GM19025 (cell line): ENCODE measurements around the gene CDC14B.
"Not testable (repeated sequence)": the region's sequence is repeated elsewhere in the genome, so short reads cannot be mapped to it uniquely, and the experiment has no call there.

ENCODE experiments used
- ATAC-seq: cut with Tn5 transposase; IDR thresholded peaks from one replicate; pipeline ENCODE4 v1.9.1; 2021; ENCODE audit warnings: mild to moderate bottlenecking, low read depth, moderate library complexity; ENCODE audit not compliant: unreplicated experiment

The CDC14B gene

DNA sequence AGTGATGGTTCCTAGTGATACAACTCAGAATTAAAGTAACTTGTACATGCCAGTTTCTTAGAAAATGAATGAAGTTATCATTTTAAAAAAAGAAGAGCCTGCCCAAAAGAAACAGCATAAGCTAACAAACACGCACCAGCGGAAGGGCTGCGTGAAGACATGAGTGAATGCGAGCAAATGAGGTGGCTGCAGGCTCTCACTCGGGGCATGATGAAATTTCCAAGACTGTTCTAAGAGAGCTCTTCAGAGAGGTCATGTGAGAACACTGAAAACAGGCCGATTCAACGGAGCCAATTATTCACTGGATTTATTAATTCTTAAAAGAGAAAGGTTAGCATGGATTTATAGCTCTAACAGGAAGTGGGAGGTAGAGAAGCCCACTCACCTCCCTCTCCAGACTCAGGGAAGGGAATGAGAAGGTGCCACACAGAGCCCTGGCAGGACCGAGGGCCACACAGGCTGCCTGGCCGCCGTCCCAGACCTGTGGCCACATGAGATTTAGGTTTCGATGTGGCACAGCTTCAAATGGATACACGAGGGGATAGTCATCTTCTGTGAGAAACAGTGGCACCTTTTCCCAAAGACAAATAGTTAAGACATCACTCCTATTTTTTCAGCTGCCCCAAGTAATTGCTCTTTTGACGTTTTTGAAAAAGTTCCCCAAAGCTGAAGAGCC is 114.2 kb downstream of the CDC14B start:
- no peak for ATAC-seq

DNA sequence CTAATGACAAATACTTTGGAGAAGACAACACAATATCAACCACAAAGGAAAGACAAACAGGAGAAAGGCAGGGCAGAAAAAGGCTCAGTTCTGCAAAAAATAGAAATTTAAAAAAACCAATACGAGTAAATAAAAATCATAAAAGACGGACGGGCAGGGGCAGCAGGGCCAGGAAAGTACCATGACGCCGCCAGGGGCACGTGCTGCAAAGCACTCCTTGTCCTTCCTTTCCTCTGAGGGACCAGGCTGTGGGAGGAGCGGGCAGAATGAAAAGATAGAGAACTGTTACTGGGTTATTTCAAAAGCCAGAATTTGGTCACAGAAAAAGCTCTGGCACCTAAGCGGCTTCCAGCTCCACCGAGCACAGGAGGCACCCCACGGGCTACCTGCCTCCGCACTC is 115.7 kb downstream of the CDC14B start:
- ATAC-seq: no peak

- not testable (repeated sequence) for ATAC-seq
Observed at GRCh38 chr9:96503374-96503748, 116.3 kb downstream of the CDC14B start.

- no peak for ATAC-seq
Observed at GRCh38 chr9:96502539-96503373, 116.9 kb downstream of the CDC14B start.

- no peak for ATAC-seq
Observed at GRCh38 chr9:96501633-96502538, 117.8 kb downstream of the CDC14B start.

DNA sequence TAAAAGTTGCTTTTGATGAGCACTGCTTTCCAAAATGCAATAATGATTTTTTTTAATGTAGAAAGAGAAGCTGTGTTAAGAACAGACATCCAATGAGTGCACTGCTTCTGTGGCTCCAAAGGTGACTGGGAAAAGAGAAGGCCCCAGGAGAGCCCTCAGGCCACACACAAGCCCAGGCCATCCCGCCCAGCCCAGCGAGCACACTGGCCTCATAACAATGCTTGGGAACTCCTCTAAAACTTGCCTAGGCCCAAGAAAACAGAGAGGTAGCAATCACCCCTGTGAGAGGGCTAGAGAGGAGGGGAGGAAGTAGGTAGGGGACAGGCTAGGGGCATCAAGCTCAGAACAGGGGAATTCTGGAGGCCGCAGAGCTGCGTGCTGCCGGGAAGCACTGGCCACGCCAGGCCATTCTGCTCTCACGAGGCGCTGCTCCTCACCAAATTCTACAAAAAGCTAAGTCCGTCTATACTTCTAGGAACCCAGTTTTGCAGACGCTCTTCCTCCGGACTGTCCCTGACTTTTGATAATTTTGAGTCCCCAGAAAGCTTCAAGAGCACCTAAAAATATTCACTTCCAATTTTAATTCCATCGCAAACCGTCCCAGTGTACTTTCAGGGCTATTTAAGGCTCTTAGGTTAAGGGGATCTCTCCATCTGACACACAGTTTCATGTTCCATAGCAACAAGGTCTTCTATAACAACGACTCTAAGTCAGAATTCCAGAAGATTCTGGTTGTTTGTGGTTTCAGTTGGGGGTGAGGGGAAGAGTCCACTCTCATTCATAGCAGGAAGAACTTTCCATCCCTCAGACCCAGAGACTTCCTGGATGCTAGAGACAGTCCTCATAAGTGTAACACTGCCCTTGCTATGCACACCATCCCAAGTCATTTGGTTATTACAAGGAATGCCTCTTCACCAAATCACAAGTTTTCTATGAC is 118.7 kb downstream of the CDC14B start:
- ATAC-seq: no peak

- ATAC-seq: no peak
Observed at GRCh38 chr9:96499257-96499656, 120.4 kb downstream of the CDC14B start.

DNA sequence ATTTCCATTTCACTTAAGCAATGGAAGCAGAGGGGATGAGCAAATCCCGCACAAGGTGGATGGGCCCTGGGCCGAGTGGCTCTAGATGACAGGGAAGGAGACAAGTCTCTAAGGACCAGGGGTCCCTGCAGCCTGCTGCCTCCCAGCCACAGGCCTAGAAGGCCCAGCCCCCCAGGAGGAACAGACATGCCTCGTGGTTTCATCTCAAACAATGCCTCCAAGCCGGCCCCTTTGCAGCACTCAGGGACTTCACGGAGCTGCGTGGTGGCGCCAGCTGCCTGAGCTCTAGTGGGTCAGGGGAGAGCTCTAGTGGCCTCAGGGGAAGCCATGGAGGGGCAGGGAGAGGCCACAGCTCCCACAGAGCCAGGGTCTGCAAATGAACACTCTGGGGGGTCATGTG is 120.8 kb downstream of the CDC14B start:
- no peak for ATAC-seq

DNA sequence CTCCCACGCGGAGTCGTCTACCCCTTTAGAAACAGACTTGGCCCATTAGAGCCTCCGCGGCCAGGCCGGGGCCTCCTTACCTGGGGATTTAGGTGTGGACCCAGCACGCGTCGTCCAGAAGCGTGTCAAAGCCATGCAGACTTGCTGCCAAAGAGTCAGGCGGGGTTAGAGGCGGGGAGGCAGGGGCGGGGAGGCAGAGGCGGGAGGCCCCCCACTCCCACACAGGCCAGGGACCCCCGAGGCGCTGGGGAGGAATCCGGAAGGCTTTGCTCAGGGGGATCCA is 122.6 kb downstream of the CDC14B start:
- no peak for ATAC-seq

DNA sequence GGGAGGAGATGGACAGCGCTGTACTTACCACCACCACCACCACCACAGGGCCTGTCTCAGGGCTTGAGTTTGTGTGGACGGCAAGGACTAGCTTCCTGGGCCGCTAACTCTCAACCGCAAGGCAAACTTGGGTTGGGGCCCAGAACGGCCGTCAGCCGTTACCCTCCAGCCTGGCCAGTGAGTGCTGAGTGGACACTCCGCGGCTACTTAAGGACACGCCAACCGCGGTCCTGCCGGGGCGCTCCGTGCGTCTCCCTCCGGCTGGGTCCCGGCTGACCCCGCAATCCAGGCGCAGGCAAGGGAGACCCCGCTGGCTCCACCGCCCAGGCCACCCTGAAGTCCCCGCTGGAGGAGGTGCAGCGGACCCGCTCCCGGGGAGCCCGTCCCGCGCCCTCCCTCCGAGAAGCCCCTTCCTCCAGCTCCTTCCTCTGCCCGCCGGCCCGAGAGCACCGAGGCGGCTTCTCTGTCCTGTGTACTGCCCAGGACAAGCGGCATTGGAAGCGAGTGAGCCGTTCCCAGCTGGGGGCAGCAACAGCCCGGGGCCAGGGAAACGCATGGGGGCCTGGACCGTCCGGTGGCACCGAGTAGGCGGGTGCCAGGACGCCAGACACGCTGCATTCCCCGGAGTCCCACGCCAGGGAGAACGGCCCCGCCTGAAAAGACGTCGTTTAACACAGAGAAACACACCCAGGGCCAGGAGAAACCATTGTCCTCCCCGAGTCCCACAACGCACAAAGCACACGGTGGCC is 123.1 kb downstream of the CDC14B start:
- no peak for ATAC-seq

GRCh38 chr9:96495341-96495740 is 124.3 kb downstream of the CDC14B start:
- no peak for ATAC-seq

GRCh38 chr9:96494215-96494800 is 125.3 kb downstream of the CDC14B start:
- ATAC-seq: no peak

DNA sequence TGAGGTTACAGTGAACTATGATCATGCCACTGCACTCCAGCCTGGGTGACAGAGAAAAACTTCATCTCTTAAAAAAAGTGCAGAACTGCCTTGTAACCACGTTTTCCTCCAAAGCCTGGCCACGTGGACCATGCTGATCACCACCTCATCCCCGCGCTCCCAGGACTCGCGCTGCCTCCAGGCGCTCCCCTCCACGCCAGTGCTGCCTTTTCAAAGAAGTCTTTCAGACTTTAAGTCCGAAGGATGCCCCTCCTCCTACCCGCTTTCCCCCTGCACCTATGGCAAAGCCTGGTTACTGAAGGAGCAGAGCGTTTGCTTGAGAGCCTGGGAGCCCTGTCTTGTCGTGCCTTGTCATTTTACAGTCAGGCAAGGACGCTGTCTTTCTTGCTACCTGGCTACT is 125.9 kb downstream of the CDC14B start:
- ATAC-seq: no peak

- no peak for ATAC-seq
Observed at GRCh38 chr9:96492993-96493531, 126.6 kb downstream of the CDC14B start.

DNA sequence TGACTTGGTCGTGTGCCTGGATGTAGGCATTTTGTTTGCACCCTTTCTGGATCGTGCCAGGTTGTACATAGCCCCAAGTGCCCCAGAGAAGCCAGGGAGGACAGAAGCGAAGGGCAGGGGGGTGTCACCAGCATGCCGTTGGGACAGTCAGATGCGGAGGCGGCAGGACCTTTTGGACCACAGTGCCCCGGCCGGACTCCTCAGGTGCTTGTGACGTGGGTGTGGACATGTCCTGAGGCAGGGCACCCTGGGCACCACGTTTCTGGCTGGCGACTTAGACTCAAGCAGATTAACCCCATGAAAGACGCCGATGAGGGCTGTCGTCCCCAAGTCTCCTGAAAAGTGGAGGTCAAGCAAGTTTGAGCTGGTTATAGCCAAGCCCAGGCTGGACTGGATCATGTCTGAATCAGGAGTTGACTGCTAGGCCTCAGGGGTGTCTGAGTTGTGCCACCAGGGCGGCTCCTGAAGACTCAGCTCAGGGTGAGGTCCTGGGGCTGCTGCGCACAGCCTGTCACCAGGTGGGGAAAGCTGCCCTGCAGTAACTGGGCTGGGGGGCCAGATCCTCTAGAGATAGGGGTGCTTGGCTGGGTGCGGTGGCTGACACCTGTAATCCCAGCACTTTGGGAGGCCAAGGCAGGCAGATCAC is 127.6 kb downstream of the CDC14B start:
- no peak for ATAC-seq

DNA sequence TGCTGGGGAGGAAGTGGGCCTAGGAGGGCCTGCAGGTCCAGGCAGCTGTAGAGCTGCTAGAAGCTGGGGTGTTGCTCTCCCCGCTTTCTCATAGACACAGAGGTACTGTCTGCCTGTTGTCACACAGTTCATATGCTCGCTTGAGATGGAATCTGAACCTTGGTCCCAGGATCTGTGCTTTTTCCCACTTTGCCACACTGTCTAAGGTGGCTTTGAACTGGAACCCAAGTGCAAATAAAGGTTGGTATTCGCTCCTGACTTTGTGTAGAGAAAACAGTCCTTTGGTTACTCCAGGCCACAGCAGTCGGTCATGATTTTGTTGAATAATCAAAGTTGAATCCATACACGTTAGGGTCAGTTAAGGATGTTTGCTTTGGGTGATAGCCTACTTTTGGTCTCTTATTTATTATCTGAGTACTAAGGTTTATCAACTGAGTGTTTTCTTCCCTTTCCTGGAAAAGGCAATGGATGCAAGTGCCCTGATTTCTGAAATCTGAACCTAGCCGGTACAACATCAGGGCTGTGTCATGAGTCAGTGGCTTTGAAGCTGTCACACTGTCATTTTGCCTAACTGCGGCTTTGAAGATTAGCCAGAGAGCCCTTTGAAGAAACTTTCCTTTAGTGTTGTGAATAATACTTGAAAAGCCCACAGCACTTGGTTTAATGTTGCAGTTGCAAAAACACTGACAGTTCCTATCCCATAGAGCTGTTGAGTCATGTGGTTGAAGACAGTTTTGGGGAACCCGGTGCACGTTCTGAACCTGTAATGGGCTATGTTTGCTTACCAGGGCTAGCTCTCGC is 128.4 kb downstream of the CDC14B start:
- ATAC-seq: no peak

- ATAC-seq: no peak
Observed at GRCh38 chr9:96490534-96491078, 129.0 kb downstream of the CDC14B start.
